Thyroid gland (tissue), 4 donors: Measurements from ENCODE around the gene COPS7A. TPM values are rescaled to one million over a fixed set of nuclear protein-coding genes. Genes with fewer than 3 reads are reported as not detected.

Experiments used
- DNase-seq, 2 donors: peaks; one replicate each; pipeline ENCODE4 v3.0.0-alpha.2; 2019
- H3K27ac ChIP-seq, 3 donors: fragments of 200-600 bp; sonication (generic); 1 replicate in 2 of 3; 2 replicates in 1 of 3; pipeline ENCODE4 v1.5.1; 2016 to 2019; ENCODE audit warnings: mild to moderate bottlenecking in 1 of 3, moderate library complexity in 1 of 3
- H3K27me3 ChIP-seq: fragments of 200-600 bp; sonication (generic); one replicate; pipeline ENCODE4 v1.5.1; 2019
- H3K36me3 ChIP-seq, 2 donors: fragments of 200-600 bp; sonication (generic); one replicate each; pipeline ENCODE4 v1.5.1; 2016 to 2019
- H3K4me1 ChIP-seq, 2 donors: fragments of 200-600 bp; sonication (generic); one replicate each; pipeline ENCODE4 v1.5.1; 2017 to 2019
- H3K4me3 ChIP-seq, 3 donors: fragments of 200-600 bp; sonication (generic); replicated peaks in 1 of 3; 1 replicate in 2 of 3; 2 replicates in 1 of 3; pipeline ENCODE4 v1.5.1; 2016; ENCODE audit warnings: mild to moderate bottlenecking in 1 of 3
- H3K9me3 ChIP-seq: fragments of 200-600 bp; sonication (generic); one replicate; pipeline ENCODE4 v1.5.1; 2017
- POLR2A ChIP-seq, 2 donors: fragments of 450-650 bp; IDR thresholded peaks; one replicate each; pipeline ENCODE4 v1.6.1; 2017; ENCODE audit warnings: antibody characterized with exemption in 2 of 2, mild to moderate bottlenecking in 2 of 2, moderate library complexity in 1 of 2
- WGBS, 2 donors: methylation state at CpG; one replicate each; pipeline ENCODE4 v1.1.5; 2017; 5-methylcytosine and 5-hydroxymethylcytosine counted together
- intact Hi-C: fragments of 100-400 bp; cut with DNase I; formaldehyde crosslinking; loops from one replicate; pipeline ENCODE4 v1.15.1; 2023
- total RNA-seq, 4 donors: library from RNA; depleted of rRNA; stranded (reverse); fragments of >200 nt; gene quantifications; one replicate each; pipeline ENCODE4 v1.2.3, GENCODE V29; 2016
- TF ChIP-seq, protein P1 (sequence below), 6 experiments: fragments of 200-600 bp in 3 of 6; fragments of 450-650 bp in 3 of 6; sonication (generic) in 3 of 6; IDR thresholded peaks; one replicate each; pipeline ENCODE4 v1.5.1; 2016 to 2019; ENCODE audit warnings: antibody characterized with exemption in 6 of 6, mild to moderate bottlenecking in 2 of 6, inconsistent platforms in 1 of 6, moderate library complexity in 1 of 6

The COPS7A gene
- total RNA-seq, 4 donors from 2014 or later: 44.5 to 86.7 (median 63.1) TPM

DNA sequence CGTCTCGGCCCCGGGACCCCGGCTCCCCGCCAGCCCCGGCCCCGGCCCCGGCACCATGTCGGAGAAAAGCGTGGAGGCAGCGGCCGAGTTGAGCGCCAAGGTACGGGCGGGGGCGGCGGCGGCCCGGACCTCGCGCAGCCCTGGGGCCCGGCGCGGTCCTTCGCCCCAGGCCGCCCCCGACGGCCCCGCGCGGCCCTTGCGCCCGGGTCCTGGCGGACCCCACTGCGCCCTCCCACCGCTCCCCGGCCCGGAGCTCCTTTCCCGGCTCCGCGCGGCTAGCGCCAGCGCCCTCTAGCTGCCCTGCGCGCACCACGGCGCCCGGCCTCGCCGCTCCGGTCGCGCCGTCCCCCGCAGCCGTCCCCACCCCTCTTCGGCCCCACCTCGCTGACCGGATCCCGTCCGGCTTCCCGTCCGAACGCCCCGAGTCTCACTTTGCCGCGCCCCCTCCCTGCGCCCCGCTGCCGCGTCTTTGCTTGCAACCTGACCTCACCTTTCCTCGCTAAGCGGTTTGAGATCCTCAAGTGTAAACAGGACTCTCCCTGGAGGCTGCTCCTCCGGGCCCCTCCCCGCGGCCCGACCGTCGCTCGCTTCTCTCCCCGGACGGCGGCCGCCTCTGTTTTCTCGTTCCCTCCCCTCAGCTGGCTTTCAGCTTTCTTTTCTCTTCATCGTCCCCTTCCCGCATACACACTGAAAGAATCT is 43.0 kb downstream of the COPS7A start:
- peak overlapping the region; percentile 47 to 89 (median 69) for H3K4me3 ChIP-seq
- TF ChIP-seq POLR2A (IDR thresholded peaks at IDR 0.05): peak in 1 of 2 donors; percentile 62
- TF ChIP-seq, protein P1, sequence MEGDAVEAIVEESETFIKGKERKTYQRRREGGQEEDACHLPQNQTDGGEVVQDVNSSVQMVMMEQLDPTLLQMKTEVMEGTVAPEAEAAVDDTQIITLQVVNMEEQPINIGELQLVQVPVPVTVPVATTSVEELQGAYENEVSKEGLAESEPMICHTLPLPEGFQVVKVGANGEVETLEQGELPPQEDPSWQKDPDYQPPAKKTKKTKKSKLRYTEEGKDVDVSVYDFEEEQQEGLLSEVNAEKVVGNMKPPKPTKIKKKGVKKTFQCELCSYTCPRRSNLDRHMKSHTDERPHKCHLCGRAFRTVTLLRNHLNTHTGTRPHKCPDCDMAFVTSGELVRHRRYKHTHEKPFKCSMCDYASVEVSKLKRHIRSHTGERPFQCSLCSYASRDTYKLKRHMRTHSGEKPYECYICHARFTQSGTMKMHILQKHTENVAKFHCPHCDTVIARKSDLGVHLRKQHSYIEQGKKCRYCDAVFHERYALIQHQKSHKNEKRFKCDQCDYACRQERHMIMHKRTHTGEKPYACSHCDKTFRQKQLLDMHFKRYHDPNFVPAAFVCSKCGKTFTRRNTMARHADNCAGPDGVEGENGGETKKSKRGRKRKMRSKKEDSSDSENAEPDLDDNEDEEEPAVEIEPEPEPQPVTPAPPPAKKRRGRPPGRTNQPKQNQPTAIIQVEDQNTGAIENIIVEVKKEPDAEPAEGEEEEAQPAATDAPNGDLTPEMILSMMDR (IDR thresholded peaks at IDR 0.05): peak in 4 of 6 experiments; percentile 24 to 95 (median 76)
- peak; percentile 83 to 86 for DNase-seq
- intact Hi-C loops: no loop called here
- 1% methylated on average over 36 to 37 of the region's 88 CpGs for WGBS, 2 donors
- H3K27me3 ChIP-seq: no peaks in the 10 kb centered on the region
- H3K36me3 ChIP-seq: peaks cover 9 to 11% of the 10 kb centered on the region in 2 donors
- H3K4me1 ChIP-seq: peaks cover 26 to 48% of the 10 kb centered on the region in 2 donors
- peak overlapping the region; percentile 75 to 97 (median 94) for H3K27ac ChIP-seq
- no peaks in the 10 kb centered on the region for H3K9me3 ChIP-seq

DNA sequence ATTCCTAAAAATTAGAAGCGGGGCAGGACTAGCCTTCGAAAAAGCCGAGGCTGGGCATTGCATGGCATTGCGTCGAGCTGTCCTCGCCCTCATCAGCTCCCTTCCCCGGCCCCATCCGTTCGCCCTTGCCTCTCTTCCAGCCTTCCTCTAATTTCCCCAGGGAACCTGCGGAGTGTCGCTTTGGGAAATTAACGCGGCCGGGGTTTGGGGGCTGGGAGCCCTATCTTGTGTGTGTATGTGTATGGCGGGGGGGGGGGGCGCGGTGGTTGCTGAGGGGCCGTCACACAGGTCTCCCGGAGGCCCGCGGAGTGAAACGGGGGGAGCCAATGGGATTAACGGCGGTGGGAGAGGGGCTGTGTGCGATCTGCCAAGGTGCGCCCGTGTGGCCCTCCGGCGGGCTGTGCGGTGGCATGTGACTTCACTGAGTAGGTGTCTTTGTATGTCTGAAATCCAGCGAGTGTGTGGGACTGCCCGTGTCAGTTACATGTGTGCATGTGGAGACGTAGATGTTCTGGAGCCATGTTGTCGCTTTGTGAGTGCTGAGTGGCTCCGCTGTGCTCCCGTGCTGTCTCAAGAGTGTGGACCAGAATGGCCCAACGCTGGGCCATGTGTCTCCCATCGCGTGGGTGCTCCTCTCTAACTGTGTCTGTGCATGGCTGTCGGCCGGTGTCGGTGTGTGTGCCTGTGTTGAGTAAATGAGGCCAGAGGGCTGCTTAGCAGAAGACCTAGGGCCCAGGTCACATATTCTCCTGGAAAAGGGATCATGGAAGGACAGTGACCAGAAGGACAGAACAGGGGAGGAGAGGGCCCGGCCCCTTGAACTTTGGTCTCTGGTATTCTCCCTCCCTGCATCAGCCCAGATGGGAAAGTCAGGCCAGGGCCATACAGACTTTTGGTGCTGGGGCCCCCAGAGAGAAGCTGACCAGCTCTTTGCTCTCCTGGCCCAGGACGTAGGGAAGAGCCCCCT is 43.8 kb downstream of the COPS7A start:
- no peaks in the 10 kb centered on the region for H3K27me3 ChIP-seq
- 10 to 15% methylated on average over 32 to 33 of the region's 44 CpGs for WGBS, 2 donors
- H3K4me3 ChIP-seq: peak overlapping the region; percentile 47 to 89 (median 69)
- peak overlapping the region; percentile 66 to 97 (median 94) for H3K27ac ChIP-seq
- intact Hi-C loops: no loop called here
- DNase-seq: peak; percentile 62
- peaks cover 9 to 11% of the 10 kb centered on the region in 2 donors for H3K36me3 ChIP-seq
- H3K4me1 ChIP-seq: peaks cover 26 to 52% of the 10 kb centered on the region in 2 donors
- TF ChIP-seq, protein P1 (IDR thresholded peaks at IDR 0.05): no peak
- TF ChIP-seq POLR2A (IDR thresholded peaks at IDR 0.05): peak in 1 of 2 donors; percentile 17
- no peaks in the 10 kb centered on the region for H3K9me3 ChIP-seq

DNA sequence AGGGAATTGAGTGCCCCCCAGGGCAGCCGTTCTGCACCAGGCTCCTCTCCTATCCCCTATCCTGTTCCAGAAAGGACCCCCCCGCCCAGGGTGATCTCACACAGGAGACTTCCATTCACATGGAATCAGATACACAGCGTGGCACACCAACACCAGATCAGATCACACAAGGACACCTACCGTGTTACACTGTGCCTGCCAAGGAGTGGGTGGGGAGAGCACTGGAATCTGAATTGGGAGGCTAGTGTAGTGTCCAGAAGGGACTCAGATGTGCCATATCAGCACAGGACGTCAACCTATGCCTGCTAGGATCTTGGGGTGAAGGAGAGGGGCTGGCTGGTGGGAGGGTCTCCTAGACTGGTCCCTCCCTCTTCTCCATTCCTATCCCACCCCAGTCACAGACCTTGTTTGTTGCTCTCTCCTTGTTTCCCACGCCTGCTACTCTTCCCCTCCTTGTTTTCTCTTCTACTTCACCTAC is 44.6 kb downstream of the COPS7A start:
- intact Hi-C loops: no loop called here

DNA sequence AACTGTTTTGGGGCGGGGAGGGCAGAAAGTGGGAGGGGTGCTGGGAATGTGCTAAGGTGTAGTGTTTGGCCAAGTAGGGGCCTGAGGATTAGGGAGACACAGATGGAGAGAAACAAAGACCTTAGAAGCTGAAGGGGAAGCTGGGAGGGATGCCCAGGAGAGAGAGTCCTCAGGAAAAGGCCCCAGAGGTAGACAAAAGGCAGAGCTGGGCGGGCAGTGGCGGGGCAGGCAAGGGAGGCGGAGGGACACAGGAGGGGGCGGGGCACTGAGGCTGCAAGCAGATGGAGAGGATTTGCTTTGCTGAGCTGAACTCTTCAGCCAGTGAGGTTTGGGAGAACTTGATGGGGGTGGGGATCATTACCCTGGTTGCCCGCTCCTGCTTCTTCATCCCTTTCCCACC is 45.1 kb downstream of the COPS7A start:
- peak overlapping the region in 2 of 3 donors; percentile 94 to 97 for H3K27ac ChIP-seq
- H3K9me3 ChIP-seq: no peaks in the 10 kb centered on the region
- H3K4me3 ChIP-seq: peak overlapping the region in 1 of 3 donors; percentile 69
- peak; percentile 75 to 80 for DNase-seq
- peaks cover 26 to 46% of the 10 kb centered on the region in 2 donors for H3K4me1 ChIP-seq
- intact Hi-C loops: no loop called here
- WGBS, 2 donors: 61 to 77% methylated on average over 5 to 6 of the region's 6 CpGs
- no peaks in the 10 kb centered on the region for H3K27me3 ChIP-seq
- H3K36me3 ChIP-seq: peaks cover 9 to 11% of the 10 kb centered on the region in 2 donors
- TF ChIP-seq, protein P1 (IDR thresholded peaks at IDR 0.05): no peak
- TF ChIP-seq POLR2A (IDR thresholded peaks at IDR 0.05): no peak

More for the DNA sequence above, 44.6 kb downstream of the COPS7A start:
- Histone ChIP-seq H3K36me3 (peaks cover 9 to 11% of the 10 kb centered on the region in 2 donors), H3K27me3 (no peaks in the 10 kb centered on the region), H3K27ac (peak overlapping the region in 2 of 3 donors; percentile 94 to 97), H3K9me3 (no peaks in the 10 kb centered on the region), H3K4me3 (peak overlapping the region in 1 of 3 donors; percentile 69), H3K4me1 (peaks cover 26 to 51% of the 10 kb centered on the region in 2 donors)
- TF ChIP-seq, protein P1 (IDR thresholded peaks at IDR 0.05): no peak
- TF ChIP-seq POLR2A (IDR thresholded peaks at IDR 0.05): no peak
- DNase-seq: no peak
- 47 to 63% methylated on average over 6 of the region's 6 CpGs for WGBS, 2 donors
